OCI-LY1 (cell line): ENCODE measurements around the gene NDUFB6.
A peak's percentile ranks its signal among the peaks of the same experiment; 100 is the strongest.

Source experiments
- H2AFZ ChIP-seq: fragments of 200-600 bp; sonication (generic), shearing (Covaris generic); 2 replicates; pipeline ENCODE4 v1.6.0; 2014; ENCODE audit warnings: antibody characterized with exemption, mild to moderate bottlenecking, low read length
- H3F3A ChIP-seq: fragments of 200-600 bp; sonication (generic), shearing (Covaris generic); 2 replicates; pipeline ENCODE4 v1.6.0; 2014; ENCODE audit warnings: mild to moderate bottlenecking, antibody characterized with exemption, low read length, moderate library complexity; ENCODE audit not compliant: insufficient read depth
- H3K27ac ChIP-seq: fragments of 200-600 bp; sonication (generic); 2 replicates; pipeline ENCODE4 v1.5.1; 2014; ENCODE audit warnings: low read length, mixed run types, mild to moderate bottlenecking, low read depth; ENCODE audit not compliant: poor library complexity, severe bottlenecking
- H3K27me3 ChIP-seq: fragments of 200-600 bp; sonication (generic); 2 replicates; pipeline ENCODE4 v1.6.0; 2014; ENCODE audit warnings: antibody characterized with exemption, mild to moderate bottlenecking, low read length, moderate library complexity; ENCODE audit not compliant: insufficient read depth
- H3K36me3 ChIP-seq: fragments of 200-600 bp; sonication (generic); 2 replicates; pipeline ENCODE4 v1.6.1; 2014; ENCODE audit warnings: mild to moderate bottlenecking, antibody characterized with exemption, low read length, moderate library complexity, mixed read lengths; ENCODE audit not compliant: insufficient read depth
- H3K4me1 ChIP-seq: fragments of 200-600 bp; sonication (generic); 2 replicates; pipeline ENCODE4 v1.5.1; 2014; ENCODE audit warnings: mild to moderate bottlenecking, low read length, moderate library complexity; ENCODE audit not compliant: insufficient read depth, severe bottlenecking
- H3K4me2 ChIP-seq: fragments of 200-600 bp; sonication (generic), shearing (Covaris generic); 2 replicates; pipeline ENCODE4 v1.6.1; 2014; ENCODE audit warnings: low read length
- H3K4me3 ChIP-seq: fragments of 200-600 bp; sonication (generic); 2 replicates; pipeline ENCODE4 v1.5.1; 2014; ENCODE audit warnings: low read length, low read depth, mild to moderate bottlenecking, mixed read lengths; ENCODE audit not compliant: poor library complexity, severe bottlenecking
- H3K79me2 ChIP-seq: fragments of 200-600 bp; shearing (Covaris generic); 2 replicates; pipeline ENCODE4 v1.6.1; 2016; ENCODE audit warnings: mixed run types, low read length, mixed read lengths; ENCODE audit not compliant: insufficient read depth
- H3K9ac ChIP-seq: fragments of 200-600 bp; sonication (generic), shearing (Covaris generic); 2 replicates; pipeline ENCODE4 v1.6.1; 2014; ENCODE audit warnings: mild to moderate bottlenecking, low read length, mixed read lengths
- H3K9me2 ChIP-seq: fragments of 200-600 bp; sonication (generic), shearing (Covaris generic); 2 replicates; pipeline ENCODE4 v1.6.1; 2014; ENCODE audit warnings: low read depth, mild to moderate bottlenecking, low read length, mixed read lengths
- H3K9me3 ChIP-seq: fragments of 200-600 bp; shearing (Covaris generic); 2 replicates; pipeline ENCODE4 v1.6.1; 2014; ENCODE audit warnings: low read length, mixed read lengths
- H4K20me1 ChIP-seq: fragments of 200-600 bp; sonication (generic), shearing (Covaris generic); 2 replicates; pipeline ENCODE4 v1.6.0; 2016; ENCODE audit warnings: mild to moderate bottlenecking, low read length; ENCODE audit not compliant: insufficient read depth
- CTCF ChIP-seq: fragments of 200-600 bp; sonication (generic), shearing (Covaris generic); IDR thresholded peaks from 2 replicates; pipeline ENCODE4 v1.5.1; 2017; ENCODE audit warnings: mild to moderate bottlenecking, antibody characterized with exemption, low read length, moderate library complexity, mixed read lengths
- EZH2 ChIP-seq: fragments of 200-600 bp; sonication (generic), shearing (Covaris generic); IDR thresholded peaks from 2 replicates; pipeline ENCODE4 v1.8.0; 2017; ENCODE audit warnings: borderline replicate concordance, mixed run types, mild to moderate bottlenecking, antibody characterized with exemption, low read length, moderate library complexity, mixed read lengths

Gene NDUFB6

GRCh38 chr9:32578976-32579375 is 6.0 kb upstream of the NDUFB6 start:
- Histone ChIP-seq H3F3A (no peaks in the 10 kb centered on the region), H3K27me3 (no peaks in the 10 kb centered on the region; the same call in 1 of the 2 replicates), H3K27ac (no peak overlapping the region), H2AFZ (no peak overlapping the region), H3K9me3 (no peaks in the 10 kb centered on the region), H3K9ac (no peak overlapping the region), H3K9me2 (no peaks in the 10 kb centered on the region), H3K4me2 (no peak overlapping the region), H4K20me1 (no peaks in the 10 kb centered on the region), H3K4me3 (no peak overlapping the region), H3K36me3 (no peaks in the 10 kb centered on the region), H3K79me2 (no peaks in the 10 kb centered on the region), H3K4me1 (no peaks in the 10 kb centered on the region)
- no peak for TF ChIP-seq CTCF
- no peak for TF ChIP-seq EZH2

DNA sequence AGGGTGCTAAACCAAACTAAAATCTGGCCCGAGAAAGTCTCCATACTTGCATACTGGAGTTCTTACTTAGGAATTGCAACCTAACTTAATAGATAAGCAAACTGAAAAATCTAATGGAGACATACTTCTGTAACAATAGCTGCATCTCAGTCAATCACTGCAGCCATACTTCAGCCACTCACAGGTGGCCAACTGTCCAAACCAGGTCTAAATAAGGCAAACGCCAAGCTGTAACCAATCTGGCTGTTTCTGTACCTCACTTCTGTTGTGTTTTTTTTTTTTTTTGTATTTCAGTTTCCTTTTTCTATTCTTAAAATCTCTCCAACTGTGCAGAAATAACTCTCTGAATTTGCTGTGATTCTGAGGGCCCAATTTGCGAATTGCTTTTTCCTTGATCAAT is 4.4 kb upstream of the NDUFB6 start:
- no peak overlapping the region for H3K4me2 ChIP-seq
- H3F3A ChIP-seq = no peaks in the 10 kb centered on the region
- no peak overlapping the region for H3K9ac ChIP-seq
- H3K9me3 ChIP-seq = no peaks in the 10 kb centered on the region
- H3K9me2 ChIP-seq = no peaks in the 10 kb centered on the region
- TF ChIP-seq EZH2 (no peak), CTCF (no peak)
- no peaks in the 10 kb centered on the region; the same call in 1 of the 2 replicates for H3K79me2 ChIP-seq
- H3K4me3 ChIP-seq = no peak overlapping the region
- no peaks in the 10 kb centered on the region; the same call in 1 of the 2 replicates for H3K27me3 ChIP-seq
- H3K4me1 ChIP-seq = peaks cover 7% of the 10 kb centered on the region
- H3K27ac ChIP-seq = no peak overlapping the region
- no peaks in the 10 kb centered on the region for H4K20me1 ChIP-seq
- H3K36me3 ChIP-seq = no peaks in the 10 kb centered on the region
- no peak overlapping the region for H2AFZ ChIP-seq

GRCh38 chr9:32574858-32575257 is 1.9 kb upstream of the NDUFB6 start:
- Histone ChIP-seq H3K9ac (no peak overlapping the region), H3K79me2 (peaks cover 21% of the 10 kb centered on the region), H3K4me2 (no peak overlapping the region), H3K9me2 (no peaks in the 10 kb centered on the region), H2AFZ (0 out of 2 replicates have a peak overlapping the region, but pooled peaks have one; percentile 59), H3K36me3 (peaks cover 9% of the 10 kb centered on the region; the same call in 1 of the 2 replicates), H3K4me1 (peaks cover 27% of the 10 kb centered on the region), H3K27me3 (no peaks in the 10 kb centered on the region; the same call in 1 of the 2 replicates), H3F3A (no peaks in the 10 kb centered on the region), H4K20me1 (no peaks in the 10 kb centered on the region), H3K27ac (no peak overlapping the region), H3K9me3 (no peaks in the 10 kb centered on the region), H3K4me3 (no peak overlapping the region)
- TF ChIP-seq EZH2 (no peak), CTCF (0 out of 2 replicates have a peak, but pooled peaks have one; percentile 12)
